ENCODE results near the gene BBS7. TPM values are rescaled to one million over a fixed set of nuclear protein-coding genes. Genes with fewer than 3 reads are reported as not detected.

Gene BBS7
- total and polyA plus RNA-seq, 9 of the 15 experiments (the other 6 are each of a cell fraction or from before 2014, with no cell fraction given) = 13.4 to 25.8 (median 16.4) TPM

GRCh38 chr4:121792966-121793365 is 77.3 kb downstream of the BBS7 start (continued):
- no peak for TF ChIP-seq ZNF518B (CRISPR knock-in tag; IDR thresholded peaks at IDR 0.05)
- TF ChIP-seq DMBX1 (CRISPR knock-in tag; IDR thresholded peaks at IDR 0.05; ENCODE audit: borderline replicate concordance) = no peak
- TF ChIP-seq ZFP36 (IDR thresholded peaks at IDR 0.05; ENCODE audit: low read depth, low read length, partially characterized antibody) = no peak
- TF ChIP-seq MBD2 (IDR thresholded peaks at IDR 0.05; ENCODE audit: borderline replicate concordance, low read depth) = no peak
- TF ChIP-seq ZNF280B (CRISPR knock-in tag; IDR thresholded peaks at IDR 0.05) = no peak
- no peak for TF ChIP-seq NCOA4 (IDR thresholded peaks at IDR 0.05; ENCODE audit: partially characterized antibody)
- TF ChIP-seq THRAP3 (IDR thresholded peaks at IDR 0.05; ENCODE audit: borderline replicate concordance) = no peak
- no peak for TF ChIP-seq ZNF76 (CRISPR knock-in tag; IDR thresholded peaks at IDR 0.05; ENCODE audit: borderline replicate concordance)
- TF ChIP-seq MTA2 (IDR thresholded peaks at IDR 0.05; ENCODE audit: low read depth) = no peak
